Measurements from ENCODE around the gene ST6GALNAC2.
A peak's percentile ranks its signal among the peaks of the same experiment; 100 is the strongest.

DNA sequence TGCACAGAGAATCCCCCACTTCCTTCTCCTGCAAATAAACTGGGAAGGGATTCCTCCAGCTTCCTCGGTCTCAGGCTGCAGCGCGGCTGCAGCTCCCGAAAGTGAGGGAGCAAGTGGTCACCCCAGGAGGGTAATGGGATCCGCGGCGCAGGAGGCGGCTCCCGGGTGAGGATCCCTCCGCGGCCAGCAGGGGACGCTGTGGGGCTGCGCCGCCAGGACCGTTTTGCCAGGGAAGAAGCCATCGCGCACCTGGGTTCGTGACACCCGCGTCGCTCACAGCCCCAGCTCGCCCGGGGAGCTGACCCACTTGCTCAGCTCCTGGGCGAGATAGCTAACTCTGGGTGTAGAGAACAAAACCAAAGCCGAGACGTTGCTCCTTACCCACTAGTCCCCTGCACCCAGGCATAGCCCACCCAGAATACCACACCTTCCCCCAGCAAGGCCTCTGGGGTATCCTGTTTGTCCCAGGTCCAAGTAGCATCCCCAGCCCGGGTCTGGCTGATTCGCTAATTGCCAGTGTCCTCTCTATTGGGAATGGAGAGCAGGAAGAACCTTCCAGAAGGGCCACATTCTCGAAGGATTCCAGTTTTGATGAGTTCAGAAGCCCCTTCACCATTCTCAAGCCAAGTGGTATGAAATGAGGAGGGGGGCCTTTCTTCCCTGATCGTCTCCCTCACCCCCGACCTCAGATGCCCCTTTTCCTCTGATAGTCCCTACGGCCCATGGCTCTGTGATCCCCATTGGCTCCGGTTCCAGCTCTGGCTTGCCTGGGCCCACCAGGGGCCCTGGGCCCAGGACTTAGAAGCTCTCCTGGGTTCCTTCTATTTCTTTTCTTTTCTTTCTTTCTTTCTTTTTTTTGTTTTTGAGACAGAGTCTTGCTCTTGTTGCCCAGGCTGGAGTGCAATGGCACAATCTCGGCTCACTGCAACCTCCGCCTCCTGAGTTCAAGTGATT, 62.3 kb downstream of the ST6GALNAC2 start:
- TF ChIP-seq, protein P1, sequence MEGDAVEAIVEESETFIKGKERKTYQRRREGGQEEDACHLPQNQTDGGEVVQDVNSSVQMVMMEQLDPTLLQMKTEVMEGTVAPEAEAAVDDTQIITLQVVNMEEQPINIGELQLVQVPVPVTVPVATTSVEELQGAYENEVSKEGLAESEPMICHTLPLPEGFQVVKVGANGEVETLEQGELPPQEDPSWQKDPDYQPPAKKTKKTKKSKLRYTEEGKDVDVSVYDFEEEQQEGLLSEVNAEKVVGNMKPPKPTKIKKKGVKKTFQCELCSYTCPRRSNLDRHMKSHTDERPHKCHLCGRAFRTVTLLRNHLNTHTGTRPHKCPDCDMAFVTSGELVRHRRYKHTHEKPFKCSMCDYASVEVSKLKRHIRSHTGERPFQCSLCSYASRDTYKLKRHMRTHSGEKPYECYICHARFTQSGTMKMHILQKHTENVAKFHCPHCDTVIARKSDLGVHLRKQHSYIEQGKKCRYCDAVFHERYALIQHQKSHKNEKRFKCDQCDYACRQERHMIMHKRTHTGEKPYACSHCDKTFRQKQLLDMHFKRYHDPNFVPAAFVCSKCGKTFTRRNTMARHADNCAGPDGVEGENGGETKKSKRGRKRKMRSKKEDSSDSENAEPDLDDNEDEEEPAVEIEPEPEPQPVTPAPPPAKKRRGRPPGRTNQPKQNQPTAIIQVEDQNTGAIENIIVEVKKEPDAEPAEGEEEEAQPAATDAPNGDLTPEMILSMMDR (IDR thresholded peaks at IDR 0.05) = peak; percentile 100
- no peak for TF ChIP-seq POLR2AphosphoS5 (IDR thresholded peaks at IDR 0.05; ENCODE audit: low read depth, low read length)

Data from Panc1 (cell line).